KMS-11 (cell line): ENCODE data around the gene PRKAB1.

Experiments used
- H2AFZ ChIP-seq: fragments of 200-600 bp; sonication (generic); 2 replicates; pipeline ENCODE4 v1.6.1; 2016; ENCODE audit warnings: antibody characterized with exemption, mixed run types, low read depth
- H3K27ac ChIP-seq: fragments of 200-600 bp; sonication (generic); 2 replicates; pipeline ENCODE4 v1.6.1; 2016; ENCODE audit warnings: mild to moderate bottlenecking, mixed run types
- H3K27me3 ChIP-seq: fragments of 200-600 bp; sonication (generic); 2 replicates; pipeline ENCODE4 v1.6.1; 2017; ENCODE audit warnings: mild to moderate bottlenecking, low read depth, mixed run types, moderate library complexity; ENCODE audit not compliant: insufficient read depth
- H3K36me3 ChIP-seq: fragments of 200-600 bp; sonication (generic); 2 replicates; pipeline ENCODE4 v1.6.1; 2017; ENCODE audit warnings: mild to moderate bottlenecking, mixed run types; ENCODE audit not compliant: insufficient read depth
- H3K4me1 ChIP-seq: fragments of 200-600 bp; sonication (generic); 2 replicates; pipeline ENCODE4 v1.6.1; 2016; ENCODE audit warnings: mild to moderate bottlenecking, low read depth, mixed run types; ENCODE audit not compliant: poor library complexity, severe bottlenecking
- H3K4me2 ChIP-seq: fragments of 200-600 bp; sonication (generic); 2 replicates; pipeline ENCODE4 v1.7.0; 2016; ENCODE audit warnings: mild to moderate bottlenecking, mixed run types
- H3K4me3 ChIP-seq: fragments of 200-600 bp; sonication (generic); IDR thresholded peaks from 2 replicates; pipeline ENCODE4 v1.6.1; 2017; ENCODE audit warnings: low read depth, low read length, mixed read lengths; ENCODE audit not compliant: insufficient read depth
- H3K79me2 ChIP-seq: fragments of 200-600 bp; sonication (generic); 2 replicates; pipeline ENCODE4 v1.6.1; 2016; ENCODE audit warnings: low read depth, mixed run types; ENCODE audit not compliant: insufficient read depth
- H3K9ac ChIP-seq: fragments of 200-600 bp; sonication (generic); 2 replicates; pipeline ENCODE4 v1.6.1; 2016; ENCODE audit warnings: mild to moderate bottlenecking, mixed run types
- H4K20me1 ChIP-seq: fragments of 200-600 bp; sonication (generic); 2 replicates; pipeline ENCODE4 v1.6.1; 2016; ENCODE audit warnings: mild to moderate bottlenecking, mixed run types; ENCODE audit not compliant: insufficient read depth
- TF ChIP-seq, protein P1 (sequence below): fragments of 200-600 bp; sonication (generic); conservative IDR thresholded peaks from 2 replicates; pipeline ENCODE4 v1.6.1; 2017; ENCODE audit warnings: low read depth, mild to moderate bottlenecking, antibody characterized with exemption, low read length, moderate library complexity, mixed read lengths

The PRKAB1 gene

DNA sequence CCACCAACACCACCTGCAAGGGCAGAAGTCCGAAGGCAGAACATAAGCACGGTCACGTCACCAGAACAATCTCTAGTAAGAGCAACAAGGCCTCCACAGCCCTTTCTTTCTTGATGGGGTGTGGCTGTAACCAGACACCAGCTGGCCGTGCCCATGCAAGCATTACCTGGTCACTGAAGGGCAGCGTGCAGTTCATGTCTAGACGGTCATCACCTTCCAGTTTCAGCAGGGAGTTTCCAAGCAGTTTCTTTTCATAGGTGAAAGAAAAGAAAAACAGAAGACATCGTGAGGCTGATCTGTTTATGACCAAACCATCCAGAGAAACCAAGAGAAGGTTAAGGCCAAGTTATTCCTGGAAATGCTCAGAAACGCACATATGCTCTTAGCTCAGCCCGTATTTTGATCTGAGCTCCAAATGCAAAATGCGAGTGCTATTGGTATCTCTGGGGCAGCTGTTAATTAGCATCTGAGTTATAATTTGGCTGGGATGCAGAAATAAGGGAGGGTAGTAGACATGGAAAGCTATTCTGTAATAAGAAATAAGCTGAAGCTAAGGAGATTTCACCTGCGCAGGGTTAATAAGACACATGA lies 42.5 kb downstream of the PRKAB1 start:
- H4K20me1 ChIP-seq = no peaks in the 10 kb centered on the region
- no peaks in the 10 kb centered on the region for H3K4me1 ChIP-seq
- H3K27ac ChIP-seq = no peak overlapping the region
- no peak overlapping the region for H3K4me3 ChIP-seq
- H3K4me2 ChIP-seq = no peak overlapping the region
- no peak overlapping the region for H2AFZ ChIP-seq
- H3K9ac ChIP-seq = no peak overlapping the region
- TF ChIP-seq, protein P1, sequence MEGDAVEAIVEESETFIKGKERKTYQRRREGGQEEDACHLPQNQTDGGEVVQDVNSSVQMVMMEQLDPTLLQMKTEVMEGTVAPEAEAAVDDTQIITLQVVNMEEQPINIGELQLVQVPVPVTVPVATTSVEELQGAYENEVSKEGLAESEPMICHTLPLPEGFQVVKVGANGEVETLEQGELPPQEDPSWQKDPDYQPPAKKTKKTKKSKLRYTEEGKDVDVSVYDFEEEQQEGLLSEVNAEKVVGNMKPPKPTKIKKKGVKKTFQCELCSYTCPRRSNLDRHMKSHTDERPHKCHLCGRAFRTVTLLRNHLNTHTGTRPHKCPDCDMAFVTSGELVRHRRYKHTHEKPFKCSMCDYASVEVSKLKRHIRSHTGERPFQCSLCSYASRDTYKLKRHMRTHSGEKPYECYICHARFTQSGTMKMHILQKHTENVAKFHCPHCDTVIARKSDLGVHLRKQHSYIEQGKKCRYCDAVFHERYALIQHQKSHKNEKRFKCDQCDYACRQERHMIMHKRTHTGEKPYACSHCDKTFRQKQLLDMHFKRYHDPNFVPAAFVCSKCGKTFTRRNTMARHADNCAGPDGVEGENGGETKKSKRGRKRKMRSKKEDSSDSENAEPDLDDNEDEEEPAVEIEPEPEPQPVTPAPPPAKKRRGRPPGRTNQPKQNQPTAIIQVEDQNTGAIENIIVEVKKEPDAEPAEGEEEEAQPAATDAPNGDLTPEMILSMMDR = no peak
- H3K27me3 ChIP-seq = no peaks in the 10 kb centered on the region
- H3K36me3 ChIP-seq = no peaks in the 10 kb centered on the region
- no peaks in the 10 kb centered on the region for H3K79me2 ChIP-seq

DNA sequence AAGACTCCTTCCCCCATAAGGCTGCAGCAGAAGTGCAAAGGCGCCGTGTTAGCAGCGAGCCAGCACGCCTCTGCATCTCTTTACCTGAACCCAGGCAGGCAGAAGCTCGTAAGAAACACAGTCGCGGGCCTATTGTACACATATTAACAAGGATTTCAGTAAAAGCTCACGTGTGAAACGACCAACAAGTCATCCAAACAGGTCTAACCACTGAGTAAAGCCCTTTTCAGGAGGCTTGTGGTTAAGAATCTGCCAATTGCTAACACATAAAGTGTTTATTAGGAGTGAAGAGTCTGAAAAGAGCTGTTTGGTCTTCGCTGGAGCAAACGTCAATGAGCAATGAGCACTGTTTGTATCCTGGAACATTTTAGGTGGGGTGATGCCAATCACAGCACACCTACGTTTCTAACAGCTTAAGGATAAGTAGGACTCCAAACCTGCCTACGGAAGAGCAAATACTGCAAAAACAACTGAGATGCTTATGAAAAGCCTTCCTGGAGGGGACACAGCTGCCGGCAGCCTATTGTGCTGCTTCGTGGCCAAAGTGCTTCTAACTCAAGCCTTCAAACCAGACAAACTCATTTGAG lies 43.1 kb downstream of the PRKAB1 start:
- Histone ChIP-seq H3K27me3 (no peaks in the 10 kb centered on the region), H4K20me1 (no peaks in the 10 kb centered on the region), H3K9ac (no peak overlapping the region), H3K36me3 (no peaks in the 10 kb centered on the region), H3K4me1 (no peaks in the 10 kb centered on the region), H3K27ac (no peak overlapping the region), H2AFZ (no peak overlapping the region), H3K4me2 (no peak overlapping the region), H3K79me2 (no peaks in the 10 kb centered on the region), H3K4me3 (no peak overlapping the region)
- TF ChIP-seq, protein P1 = no peak

DNA sequence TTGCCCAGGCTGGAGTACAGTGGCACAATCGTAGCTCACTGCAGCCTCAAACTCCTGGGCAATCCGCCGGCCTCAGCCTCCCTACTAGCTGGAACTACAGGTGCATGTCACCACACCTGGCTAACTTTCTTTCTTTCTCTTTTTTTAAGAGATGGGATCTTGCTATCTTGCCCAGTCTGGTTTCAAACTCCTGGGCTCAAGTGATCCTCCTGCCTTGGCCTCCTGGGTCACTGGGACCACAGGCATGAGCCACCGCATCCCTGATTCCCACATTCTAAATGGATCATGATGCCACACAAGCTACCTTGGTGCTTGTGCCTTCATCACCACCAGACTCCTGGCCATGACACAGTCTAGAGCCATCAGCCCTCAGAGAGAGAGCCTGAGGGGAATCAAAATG lies 43.8 kb downstream of the PRKAB1 start:
- TF ChIP-seq, protein P1 = no peak
- H3K27me3 ChIP-seq = no peaks in the 10 kb centered on the region
- H2AFZ ChIP-seq = no peak overlapping the region
- H3K36me3 ChIP-seq = no peaks in the 10 kb centered on the region
- H3K4me2 ChIP-seq = no peak overlapping the region
- no peaks in the 10 kb centered on the region for H3K79me2 ChIP-seq
- H3K27ac ChIP-seq = no peak overlapping the region
- H3K9ac ChIP-seq = no peak overlapping the region
- H3K4me1 ChIP-seq = no peaks in the 10 kb centered on the region
- no peak overlapping the region for H3K4me3 ChIP-seq
- no peaks in the 10 kb centered on the region for H4K20me1 ChIP-seq

DNA sequence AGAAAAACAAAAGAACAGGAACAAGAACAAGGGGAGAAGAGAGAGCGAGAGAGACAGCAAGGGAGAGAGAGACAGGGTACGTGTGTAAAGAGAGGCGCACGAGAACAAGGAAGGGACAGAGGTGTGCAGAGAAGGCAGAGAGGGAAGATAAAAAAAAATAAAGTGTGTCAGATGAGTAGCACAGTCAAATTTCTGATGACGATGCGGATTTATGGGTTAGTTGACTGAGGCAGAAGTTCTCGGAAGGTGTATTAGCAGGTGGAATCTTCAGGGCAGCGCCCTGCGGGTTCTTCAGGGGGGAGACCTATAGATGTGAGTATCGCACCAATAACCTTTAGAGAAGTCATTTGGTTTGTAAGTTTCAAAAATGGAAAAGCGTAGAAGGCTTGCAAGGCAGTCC lies 44.8 kb downstream of the PRKAB1 start:
- H3K27ac ChIP-seq = no peak overlapping the region
- H3K36me3 ChIP-seq = no peaks in the 10 kb centered on the region
- no peak overlapping the region for H2AFZ ChIP-seq
- no peak overlapping the region for H3K4me2 ChIP-seq
- no peaks in the 10 kb centered on the region for H4K20me1 ChIP-seq
- H3K4me1 ChIP-seq = no peaks in the 10 kb centered on the region
- no peaks in the 10 kb centered on the region for H3K79me2 ChIP-seq
- TF ChIP-seq, protein P1 = no peak
- H3K4me3 ChIP-seq = no peak overlapping the region
- H3K9ac ChIP-seq = no peak overlapping the region
- no peaks in the 10 kb centered on the region for H3K27me3 ChIP-seq
